Ishikawa (cell line): ENCODE data around the gene SORBS2.

Experiments used
- CEBPB ChIP-seq: IDR thresholded peaks from 2 replicates; pipeline ENCODE4 v1.6.1; 2012
- CREB1 ChIP-seq: IDR thresholded peaks from 2 replicates; pipeline ENCODE4 v1.6.1; 2012; ENCODE audit warnings: low read depth
- EGR1 ChIP-seq: IDR thresholded peaks from 2 replicates; pipeline ENCODE4 v1.6.1; 2012
- EP300 ChIP-seq: IDR thresholded peaks from 2 replicates; pipeline ENCODE4 v1.6.1; 2012; ENCODE audit warnings: borderline replicate concordance
- FOXM1 ChIP-seq: IDR thresholded peaks from 2 replicates; pipeline ENCODE4 v1.6.1; 2012; ENCODE audit warnings: low read depth, borderline replicate concordance
- NFIC ChIP-seq: IDR thresholded peaks from 2 replicates; pipeline ENCODE4 v1.6.1; 2012
- RAD21 ChIP-seq: IDR thresholded peaks from 2 replicates; pipeline ENCODE4 v1.6.1; 2012; ENCODE audit warnings: low read depth
- REST ChIP-seq: IDR thresholded peaks from 2 replicates; pipeline ENCODE4 v1.6.1; 2012; ENCODE audit warnings: low read depth, mild to moderate bottlenecking
- TAF1 ChIP-seq: IDR thresholded peaks from 2 replicates; pipeline ENCODE4 v1.6.1; 2012; ENCODE audit warnings: low read depth, mild to moderate bottlenecking
- TCF12 ChIP-seq: IDR thresholded peaks from 2 replicates; pipeline ENCODE4 v1.6.1; 2012; ENCODE audit warnings: low read depth
- TEAD4 ChIP-seq: IDR thresholded peaks from 2 replicates; pipeline ENCODE4 v1.6.1; 2012
- USF1 ChIP-seq: IDR thresholded peaks from 2 replicates; pipeline ENCODE4 v1.6.1; 2012
- YY1 ChIP-seq: IDR thresholded peaks from 2 replicates; pipeline ENCODE4 v1.6.1; 2012; ENCODE audit warnings: low read depth
- ZBTB7A ChIP-seq: IDR thresholded peaks from 2 replicates; pipeline ENCODE4 v1.6.1; 2012; ENCODE audit warnings: low read depth
- TF ChIP-seq, protein P1 (sequence below): IDR thresholded peaks from 2 replicates; pipeline ENCODE4 v1.6.1; 2012

Gene SORBS2

GRCh38 chr4:185728893-185729292 lies 83.1 kb downstream of the SORBS2 start:
- TF ChIP-seq RAD21, result no peak

- TF ChIP-seq EGR1 (no peak), CREB1 (no peak), RAD21 (no peak), TAF1 (no peak), TEAD4 (no peak), ZBTB7A (no peak), CEBPB (no peak), FOXM1 (no peak), EP300 (no peak), REST (no peak), YY1 (no peak), USF1 (no peak), NFIC (no peak), TCF12 (no peak)
- TF ChIP-seq, protein P1, sequence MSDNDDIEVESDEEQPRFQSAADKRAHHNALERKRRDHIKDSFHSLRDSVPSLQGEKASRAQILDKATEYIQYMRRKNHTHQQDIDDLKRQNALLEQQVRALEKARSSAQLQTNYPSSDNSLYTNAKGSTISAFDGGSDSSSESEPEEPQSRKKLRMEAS, result no peak
These were observed 85.1 kb downstream of the SORBS2 start for GRCh38 chr4:185726931-185727330.

GRCh38 chr4:185723631-185724260 lies 88.2 kb downstream of the SORBS2 start:
- TF ChIP-seq, protein P1, result no peak
- TF ChIP-seq TAF1, result no peak
- TF ChIP-seq ZBTB7A, result no peak
- TF ChIP-seq CREB1, result no peak

DNA sequence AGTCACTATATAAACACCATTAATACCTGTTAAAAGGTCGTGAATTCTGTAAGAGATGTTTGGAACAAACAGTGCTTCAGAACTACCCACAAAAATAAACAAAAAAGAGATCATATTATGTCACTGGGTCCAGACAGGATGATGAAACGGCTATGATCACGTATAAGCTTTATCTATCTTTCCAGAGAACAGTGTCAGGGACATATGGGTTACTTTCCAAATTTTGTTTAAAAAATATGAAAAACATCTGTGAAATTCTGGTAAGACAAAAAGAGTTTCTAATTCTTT lies 90.0 kb downstream of the SORBS2 start:
- TF ChIP-seq TEAD4, result no peak

GRCh38 chr4:185721190-185722028 lies 90.6 kb downstream of the SORBS2 start:
- TF ChIP-seq ZBTB7A, result no peak
- TF ChIP-seq CEBPB, result no peak
- TF ChIP-seq REST, result no peak
- TF ChIP-seq EP300, result no peak
- TF ChIP-seq RAD21, result no peak
- no peak for TF ChIP-seq FOXM1
- no peak for TF ChIP-seq TAF1
- no peak for TF ChIP-seq USF1
- TF ChIP-seq TCF12, result no peak

DNA sequence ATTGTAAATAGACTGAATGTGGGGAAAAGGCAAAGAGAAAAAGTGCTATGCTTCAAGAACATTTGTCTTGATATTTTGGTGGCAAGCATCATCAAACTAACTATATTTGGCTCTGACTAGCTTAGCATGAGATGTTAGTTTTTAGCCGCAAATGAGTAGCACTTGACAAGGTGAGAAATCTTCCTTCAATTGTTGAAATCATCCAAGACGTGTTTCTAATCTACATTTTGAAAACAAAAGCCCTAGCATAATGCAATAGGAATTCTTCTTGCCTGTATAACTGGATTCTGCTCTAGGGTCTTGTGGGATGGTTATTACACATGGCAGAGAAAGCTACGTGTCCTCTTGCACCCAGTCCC lies 92.5 kb downstream of the SORBS2 start:
- TF ChIP-seq NFIC (no peak), ZBTB7A (no peak), USF1 (no peak), YY1 (no peak), FOXM1 (no peak), EP300 (no peak), RAD21 (no peak), CREB1 (no peak), TEAD4 (no peak), CEBPB (no peak), REST (no peak), TCF12 (no peak)
- TF ChIP-seq, protein P1, result no peak
